NCI-H524 treated with DMSO at 0.1 percent for 48 hours (cell line): ENCODE results near the gene CDHR5.
"Not testable (repeated sequence)": the region's sequence is repeated elsewhere in the genome, so short reads cannot be mapped to it uniquely, and the experiment has no call there.

Experiments used
- DNase-seq: peaks from one replicate; lab custom pipeline; 2025; lab: John Stamatoyannopoulos, UW

The CDHR5 gene, protein sequence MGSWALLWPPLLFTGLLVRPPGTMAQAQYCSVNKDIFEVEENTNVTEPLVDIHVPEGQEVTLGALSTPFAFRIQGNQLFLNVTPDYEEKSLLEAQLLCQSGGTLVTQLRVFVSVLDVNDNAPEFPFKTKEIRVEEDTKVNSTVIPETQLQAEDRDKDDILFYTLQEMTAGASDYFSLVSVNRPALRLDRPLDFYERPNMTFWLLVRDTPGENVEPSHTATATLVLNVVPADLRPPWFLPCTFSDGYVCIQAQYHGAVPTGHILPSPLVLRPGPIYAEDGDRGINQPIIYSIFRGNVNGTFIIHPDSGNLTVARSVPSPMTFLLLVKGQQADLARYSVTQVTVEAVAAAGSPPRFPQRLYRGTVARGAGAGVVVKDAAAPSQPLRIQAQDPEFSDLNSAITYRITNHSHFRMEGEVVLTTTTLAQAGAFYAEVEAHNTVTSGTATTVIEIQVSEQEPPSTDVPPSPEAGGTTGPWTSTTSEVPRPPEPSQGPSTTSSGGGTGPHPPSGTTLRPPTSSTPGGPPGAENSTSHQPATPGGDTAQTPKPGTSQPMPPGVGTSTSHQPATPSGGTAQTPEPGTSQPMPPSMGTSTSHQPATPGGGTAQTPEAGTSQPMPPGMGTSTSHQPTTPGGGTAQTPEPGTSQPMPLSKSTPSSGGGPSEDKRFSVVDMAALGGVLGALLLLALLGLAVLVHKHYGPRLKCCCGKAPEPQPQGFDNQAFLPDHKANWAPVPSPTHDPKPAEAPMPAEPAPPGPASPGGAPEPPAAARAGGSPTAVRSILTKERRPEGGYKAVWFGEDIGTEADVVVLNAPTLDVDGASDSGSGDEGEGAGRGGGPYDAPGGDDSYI

GRCh38 chr11:624705-625635 lies at the start of gene CDHR5:
CDHR5 (minus strand) TSS chr11:624955; CDS start chr11:624902, 53 bp downstream.
- no peak for DNase-seq

DNA sequence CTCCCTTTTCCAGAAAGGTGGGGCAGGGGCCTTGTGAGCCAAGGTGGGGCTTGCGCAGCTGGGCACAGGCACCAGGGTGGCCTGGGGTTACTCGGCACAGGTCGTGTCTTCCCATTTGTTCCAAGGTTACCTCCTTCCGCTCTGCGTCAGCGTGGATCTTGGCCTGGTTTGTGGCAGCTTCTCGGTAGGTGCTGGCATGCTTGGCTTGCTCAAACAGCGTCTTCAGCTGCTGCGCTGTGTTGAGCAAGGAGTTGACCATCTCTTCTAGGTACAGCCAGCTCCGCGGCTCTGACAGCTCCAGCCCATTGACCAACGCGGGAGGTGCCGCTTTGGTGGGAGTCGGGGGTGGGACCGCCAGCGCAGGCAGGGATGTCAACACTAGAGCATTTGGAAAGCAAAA lies 49.7 kb upstream of the CDHR5 start:
- no peak for DNase-seq

GRCh38 chr11:673866-674265 lies 49.1 kb upstream of the CDHR5 start:
- DNase-seq: no peak

GRCh38 chr11:665704-666281 lies 41.0 kb upstream of the CDHR5 start:
- DNase-seq: no peak

DNA sequence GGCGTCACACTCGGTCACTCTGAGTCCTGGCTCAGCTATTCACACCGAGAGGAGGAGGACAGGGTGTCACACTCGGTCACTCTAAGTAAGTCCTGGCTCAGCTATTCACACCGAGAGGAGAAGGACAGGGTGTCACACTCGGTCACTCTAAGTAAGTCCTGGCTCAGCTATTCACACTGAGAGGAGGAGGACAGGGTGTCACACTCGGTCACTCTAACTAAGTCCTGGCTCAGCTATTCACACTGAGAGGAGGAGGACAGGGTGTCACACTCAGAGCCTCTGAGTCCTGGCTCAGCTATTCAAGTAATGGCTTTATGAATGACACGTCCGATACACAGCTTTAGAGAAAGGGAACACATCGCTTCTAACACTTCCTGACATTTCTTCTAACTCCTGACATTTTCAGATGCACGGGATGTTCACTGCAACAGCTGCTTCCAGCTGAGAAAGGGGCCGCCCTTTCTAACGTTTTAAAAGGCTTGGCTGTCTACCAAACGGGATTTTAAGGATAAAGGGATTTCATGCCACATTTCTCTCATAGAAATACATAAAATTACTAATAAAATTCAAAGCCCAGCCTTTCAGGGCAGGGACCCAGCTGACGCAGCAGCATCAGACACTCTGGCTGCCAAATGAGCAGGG lies 40.4 kb upstream of the CDHR5 start:
- DNase-seq: no peak

DNA sequence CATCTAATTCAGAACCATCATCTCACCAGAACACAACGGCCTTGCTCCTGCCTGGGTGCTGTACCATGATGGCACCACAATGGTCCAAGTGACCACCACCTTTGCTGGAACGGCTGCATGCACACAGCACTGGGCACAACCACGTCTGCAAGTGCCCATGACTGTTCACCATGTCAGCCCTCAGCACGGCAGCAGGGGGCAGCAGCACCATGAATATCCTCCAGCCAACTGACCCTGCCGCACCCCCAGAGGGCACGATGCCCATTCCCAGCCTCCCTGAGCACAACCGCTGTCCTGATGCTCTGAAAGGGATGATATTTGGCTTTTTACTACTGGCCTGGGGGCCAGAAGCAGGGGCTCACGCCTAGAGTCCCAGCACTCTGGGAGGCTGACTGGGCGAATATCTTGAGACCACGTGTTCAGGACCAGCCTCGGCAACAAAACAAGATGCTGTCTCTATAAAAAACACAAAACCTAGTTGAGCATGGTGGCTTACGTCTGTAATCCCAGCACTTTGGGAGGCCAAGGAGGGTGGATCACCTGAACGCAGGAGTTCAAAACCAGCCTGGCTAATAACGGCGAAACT lies 38.0 kb upstream of the CDHR5 start:
- DNase-seq: no peak

GRCh38 chr11:660681-661444 lies 36.1 kb upstream of the CDHR5 start:
- no peak for DNase-seq

DNA sequence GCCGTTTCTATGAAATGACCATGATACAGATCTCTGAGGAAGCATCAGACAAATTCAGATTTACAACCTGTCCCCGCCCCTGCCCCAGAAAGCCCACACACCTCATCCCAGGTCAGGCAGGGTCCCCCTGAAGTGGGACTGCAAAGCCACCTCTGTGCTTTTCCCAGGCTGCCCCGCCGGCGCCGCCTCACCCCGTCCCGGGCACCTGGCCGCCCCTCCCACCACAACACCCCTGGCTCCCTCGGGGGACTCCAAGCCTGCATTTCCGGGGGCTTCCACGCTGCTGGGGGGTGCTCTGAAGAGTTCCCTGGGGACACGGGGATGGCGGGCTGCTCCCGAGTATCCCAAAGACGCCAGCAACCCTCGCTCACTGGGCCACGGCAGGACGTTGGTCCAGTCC lies 35.5 kb upstream of the CDHR5 start:
- no peak for DNase-seq

DNA sequence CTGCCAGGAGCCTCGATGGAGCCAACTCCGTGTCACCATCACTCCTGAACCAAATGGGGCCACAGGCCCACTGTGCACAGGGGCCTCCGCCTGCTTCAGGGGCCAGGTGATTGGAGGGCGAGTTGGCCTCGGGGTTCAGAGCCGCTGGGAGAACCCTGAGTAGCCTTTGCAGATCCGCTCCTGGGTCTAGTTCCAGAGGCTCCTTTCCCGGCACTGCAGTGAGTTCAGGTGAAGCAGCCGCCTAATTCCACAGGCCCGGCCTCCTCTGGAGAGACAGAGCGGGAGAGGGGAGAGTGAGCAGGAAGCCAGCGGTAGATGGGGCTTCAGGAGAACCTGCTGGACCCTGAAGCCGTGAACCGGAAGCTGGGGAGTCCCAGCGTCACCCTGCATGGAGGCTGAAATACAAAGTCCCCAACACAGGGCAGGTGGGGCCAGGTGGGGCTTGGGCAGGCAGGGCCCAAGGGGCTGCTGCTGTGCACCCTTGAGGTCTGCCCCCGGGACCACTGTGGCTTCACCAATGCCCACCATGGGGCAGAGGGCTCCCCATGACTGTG lies 34.9 kb upstream of the CDHR5 start:
- no peak for DNase-seq

GRCh38 chr11:657691-658126 lies 33.0 kb upstream of the CDHR5 start:
- DNase-seq: no peak

DNA sequence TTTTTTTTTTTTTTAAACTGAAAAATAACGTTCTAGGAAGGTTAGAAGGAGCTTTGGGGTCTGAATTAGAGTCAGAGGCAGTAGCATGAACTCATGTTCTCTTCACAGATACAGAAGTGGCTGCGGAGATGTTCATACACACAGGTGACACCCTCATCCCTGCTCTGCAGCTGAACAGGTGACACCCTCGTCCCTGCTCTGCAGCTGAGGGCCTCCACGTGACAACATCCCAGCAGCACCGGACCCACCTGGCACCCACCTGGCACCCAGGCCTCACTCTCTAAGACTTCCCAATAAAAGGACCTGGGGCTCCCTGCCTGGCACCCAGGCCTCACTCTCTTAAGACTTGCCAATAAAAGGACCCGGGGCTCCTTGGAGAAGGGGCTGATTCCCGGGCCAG lies 32.1 kb upstream of the CDHR5 start:
- no peak for DNase-seq

- no peak for DNase-seq
Observed at GRCh38 chr11:656426-656825, 31.7 kb upstream of the CDHR5 start.

DNA sequence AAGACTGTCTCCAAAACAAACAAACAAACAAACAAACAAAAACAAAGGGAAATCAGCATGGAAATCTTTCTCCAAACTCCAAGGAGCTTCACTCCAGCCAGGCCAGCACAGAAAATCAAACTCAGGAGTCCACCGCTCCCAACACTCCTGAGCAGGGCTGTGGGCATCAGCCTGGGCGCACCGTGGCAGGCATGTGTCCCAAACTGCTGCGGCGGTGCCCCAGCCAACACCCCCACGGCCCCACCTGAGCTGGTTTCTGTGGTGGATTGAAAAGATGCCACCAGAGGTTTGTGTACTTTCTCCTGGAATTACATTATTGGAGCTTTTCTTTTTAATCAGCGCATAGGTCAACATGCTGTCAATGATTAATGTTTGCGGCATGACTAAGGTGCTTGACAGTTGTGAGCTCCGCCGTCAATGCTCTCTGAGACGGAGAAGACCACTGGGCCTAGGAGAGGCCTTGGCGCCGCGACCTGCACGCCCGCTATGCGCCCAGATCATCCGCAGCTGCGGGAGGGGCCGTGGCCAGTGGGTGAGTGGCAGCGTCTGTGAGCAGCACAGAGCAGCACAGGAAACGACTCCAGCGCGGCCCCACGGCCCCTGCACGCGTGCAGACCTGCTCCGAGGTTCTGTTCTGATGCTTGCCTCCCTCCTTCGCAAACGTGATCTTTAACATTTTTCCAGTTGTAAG lies 30.4 kb upstream of the CDHR5 start:
- no peak for DNase-seq

DNA sequence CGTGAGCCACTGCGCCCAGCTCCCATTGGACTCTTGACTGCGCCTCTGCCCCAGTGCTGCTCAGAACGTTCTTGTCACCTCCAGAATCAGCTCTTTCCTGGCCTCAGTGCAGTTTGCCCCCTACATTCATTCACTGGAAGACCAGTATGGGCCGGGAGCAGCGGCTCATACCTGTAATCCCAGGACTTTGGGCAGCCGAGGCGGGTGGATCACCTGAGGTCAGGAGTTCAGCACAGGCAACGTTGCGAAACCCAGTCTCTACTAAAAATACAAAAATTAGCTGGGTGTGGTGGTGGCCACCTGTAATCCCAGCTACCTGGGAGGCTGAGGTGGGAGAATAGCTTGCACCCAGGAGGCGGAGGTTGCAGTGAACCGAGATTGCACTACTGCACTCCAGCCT lies 29.7 kb upstream of the CDHR5 start:
- not testable (repeated sequence) for DNase-seq

GRCh38 chr11:653837-654236 lies 29.1 kb upstream of the CDHR5 start:
- no peak for DNase-seq

DNA sequence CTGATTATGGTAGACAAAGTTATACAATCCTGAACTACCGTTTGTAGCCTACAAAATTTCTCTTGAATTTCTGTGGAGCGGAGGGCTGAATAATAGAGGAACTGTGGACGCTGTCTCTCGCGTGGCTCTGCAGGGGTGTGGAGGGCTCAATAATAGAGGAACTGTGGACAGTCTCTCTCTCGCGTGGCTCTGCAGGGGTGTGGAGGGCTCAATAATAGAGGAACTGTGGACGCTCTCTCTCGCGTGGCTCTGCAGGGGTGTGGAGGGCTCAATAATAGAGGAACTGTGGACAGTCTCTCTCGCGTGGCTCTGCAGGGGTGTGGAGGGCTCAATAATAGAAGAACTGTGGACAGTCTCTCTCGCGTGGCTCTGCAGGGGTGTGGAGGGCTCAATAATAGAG lies 28.4 kb upstream of the CDHR5 start:
- not testable (repeated sequence) for DNase-seq

GRCh38 chr11:650482-650881 lies 25.7 kb upstream of the CDHR5 start:
- no peak for DNase-seq

DNA sequence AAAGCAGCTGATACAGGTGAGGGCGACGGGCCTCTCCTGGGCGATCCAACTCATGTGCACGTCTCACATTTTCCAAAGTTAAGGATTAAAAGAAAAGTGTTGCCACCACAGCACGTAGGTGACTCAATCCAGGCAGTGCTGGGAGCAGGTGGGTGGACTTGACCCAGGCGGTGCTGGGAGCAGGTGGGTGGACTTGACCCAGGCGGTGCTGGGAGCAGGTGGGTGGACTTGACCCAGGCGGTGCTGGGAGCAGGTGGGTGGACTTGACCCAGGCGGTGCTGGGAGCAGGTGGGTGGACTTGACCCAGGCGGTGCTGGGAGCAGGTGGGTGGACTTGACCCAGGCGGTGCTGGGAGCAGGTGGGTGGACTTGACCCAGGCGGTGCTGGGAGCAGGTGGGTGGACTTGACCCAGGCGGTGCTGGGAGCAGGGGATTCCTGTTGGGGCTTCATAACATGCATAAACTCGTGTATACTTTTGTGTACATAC lies 23.0 kb upstream of the CDHR5 start:
- not testable (repeated sequence) for DNase-seq

GRCh38 chr11:646214-646613 lies 21.5 kb upstream of the CDHR5 start:
- no peak for DNase-seq
